ENCODE data around the gene ITIH4. TPM values are rescaled to one million over a fixed set of nuclear protein-coding genes. Genes with fewer than 3 reads are reported as not detected.

Gene ITIH4
- total RNA-seq, 2 donors from 2014 or later: 25.8 to 40.6 TPM

DNA sequence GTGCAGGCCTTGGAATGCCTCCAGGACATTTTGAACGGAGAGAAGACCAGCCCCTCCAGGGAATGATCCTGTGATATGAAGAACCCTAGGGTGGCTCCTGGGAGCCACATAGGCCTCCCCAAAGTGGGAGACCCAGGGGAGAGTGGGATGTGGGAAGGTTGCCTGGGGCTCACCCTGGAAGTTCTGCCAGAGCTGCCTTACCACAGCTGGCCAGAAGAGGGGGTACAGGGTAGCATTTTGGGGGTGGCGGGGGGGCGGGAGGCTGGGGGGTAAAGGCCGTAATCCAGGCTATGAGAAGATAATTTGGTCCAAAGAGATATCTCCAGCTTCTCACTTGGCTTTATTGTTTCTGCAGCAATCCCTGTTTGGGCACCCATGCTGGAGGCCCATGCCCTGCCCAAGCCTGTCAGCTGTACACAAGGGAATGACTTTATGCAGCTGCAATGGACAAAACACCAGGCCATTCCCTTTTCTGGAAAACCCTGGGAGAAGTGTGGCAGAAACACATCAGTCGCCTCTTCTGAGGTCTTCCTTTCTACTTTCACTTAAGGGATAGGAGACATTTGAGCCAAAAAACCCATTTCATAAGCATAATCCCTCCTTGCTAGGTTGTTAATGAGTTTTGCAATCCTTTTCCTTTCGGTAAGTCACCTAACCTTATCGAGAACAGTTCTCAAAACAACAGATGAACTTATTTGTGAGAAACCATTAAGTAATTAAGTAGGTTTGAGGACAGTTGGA is 15.4 kb upstream of the ITIH4 start:
- ATAC-seq (peak; percentile 36), DNase-seq (peak in 1 of 3 donors; percentile 35)
- Mint-ChIP-seq H3K36me3 (ENCODE audit: low read depth) (peaks cover 5% of the 10 kb centered on the region), H3K27me3 (no peaks in the 10 kb centered on the region), H3K4me3 (no peak overlapping the region), H3K4me1 (peaks cover 2% of the 10 kb centered on the region), H3K27ac (no peak overlapping the region)
- no peaks in the 10 kb centered on the region for H3K9me3 ChIP-seq (ENCODE audit: control insufficient read depth, low read length, poor library complexity, severe bottlenecking)

- Mint-ChIP-seq H3K27me3 (no peaks in the 10 kb centered on the region), H3K4me3 (no peak overlapping the region), H3K36me3 (ENCODE audit: low read depth) (peaks cover 5% of the 10 kb centered on the region), H3K4me1 (peaks cover 3% of the 10 kb centered on the region), H3K27ac (no peak overlapping the region)
- DNase-seq: no peak
- ATAC-seq: no peak
- no peaks in the 10 kb centered on the region for H3K9me3 ChIP-seq (ENCODE audit: control insufficient read depth, low read length, poor library complexity, severe bottlenecking)
Observed at GRCh38 chr3:52845157-52845556, 14.7 kb upstream of the ITIH4 start.

- Mint-ChIP-seq H3K4me3 (no peak overlapping the region), H3K4me1 (peaks cover 8% of the 10 kb centered on the region), H3K27ac (no peak overlapping the region), H3K36me3 (ENCODE audit: low read depth) (peaks cover 7% of the 10 kb centered on the region), H3K27me3 (no peaks in the 10 kb centered on the region)
- no peaks in the 10 kb centered on the region for H3K9me3 ChIP-seq (ENCODE audit: control insufficient read depth, low read length, poor library complexity, severe bottlenecking)
- ATAC-seq: no peak
- no peak for DNase-seq
Observed at GRCh38 chr3:52844290-52844975, 14.0 kb upstream of the ITIH4 start.

- no peaks in the 10 kb centered on the region for H3K27me3 Mint-ChIP-seq
- ATAC-seq: no peak
- H3K4me3 Mint-ChIP-seq: no peak overlapping the region
- H3K36me3 Mint-ChIP-seq (ENCODE audit: low read depth): peaks cover 7% of the 10 kb centered on the region
- no peak overlapping the region for H3K27ac Mint-ChIP-seq
- no peak for DNase-seq
- peaks cover 9% of the 10 kb centered on the region for H3K4me1 Mint-ChIP-seq
- no peaks in the 10 kb centered on the region for H3K9me3 ChIP-seq (ENCODE audit: control insufficient read depth, low read length, poor library complexity, severe bottlenecking)
Observed at GRCh38 chr3:52843881-52844280, 13.4 kb upstream of the ITIH4 start.

DNA sequence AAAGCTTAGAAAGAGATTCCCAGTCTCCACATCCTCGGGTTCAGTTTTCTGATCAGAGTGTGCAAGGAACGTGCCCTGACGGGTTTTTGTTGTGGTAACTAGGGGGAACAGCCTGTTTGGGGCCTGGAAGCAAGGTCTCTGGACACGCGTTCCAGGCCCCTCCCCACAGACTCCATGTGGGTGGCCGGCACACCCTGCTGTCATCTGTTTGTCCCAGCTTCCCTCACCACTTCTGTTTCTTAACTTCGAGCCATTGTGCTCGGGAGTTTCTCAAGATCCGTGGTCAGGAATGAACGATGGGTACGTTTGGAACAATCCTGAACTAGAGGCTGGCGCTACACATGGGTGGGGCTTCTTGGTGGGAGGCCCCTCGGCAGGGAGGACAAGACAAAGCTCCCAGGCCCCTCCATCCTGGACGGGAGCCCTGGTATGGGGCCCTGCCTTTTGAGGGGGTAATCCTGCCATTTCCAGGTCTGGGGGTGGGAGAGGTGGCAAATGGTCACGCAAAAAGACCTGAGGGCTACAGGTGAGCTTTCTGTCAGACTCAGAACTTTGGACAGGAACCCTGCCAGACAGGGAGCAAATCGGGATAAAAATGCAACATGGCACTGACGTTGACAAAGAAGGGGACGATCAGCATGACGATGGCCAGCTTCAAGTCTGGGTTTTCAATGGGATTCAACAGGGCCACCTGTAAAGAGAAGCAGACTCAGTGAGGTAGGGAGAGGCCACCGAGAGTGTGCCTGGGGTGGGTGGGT is 12.8 kb upstream of the ITIH4 start:
- Mint-ChIP-seq H3K27me3 (no peaks in the 10 kb centered on the region), H3K4me1 (peaks cover 14% of the 10 kb centered on the region), H3K36me3 (ENCODE audit: low read depth) (peaks cover 7% of the 10 kb centered on the region), H3K27ac (no peak overlapping the region), H3K4me3 (no peak overlapping the region)
- DNase-seq: no peak
- no peak for ATAC-seq
- H3K9me3 ChIP-seq (ENCODE audit: control insufficient read depth, low read length, poor library complexity, severe bottlenecking): no peaks in the 10 kb centered on the region

- Mint-ChIP-seq H3K4me3 (no peak overlapping the region), H3K27me3 (no peaks in the 10 kb centered on the region), H3K4me1 (peaks cover 22% of the 10 kb centered on the region), H3K36me3 (ENCODE audit: low read depth) (peaks cover 7% of the 10 kb centered on the region), H3K27ac (no peak overlapping the region)
- no peaks in the 10 kb centered on the region for H3K9me3 ChIP-seq (ENCODE audit: control insufficient read depth, low read length, poor library complexity, severe bottlenecking)
- no peak for DNase-seq
- ATAC-seq: no peak
Observed at GRCh38 chr3:52842424-52842823, 12.0 kb upstream of the ITIH4 start.

GRCh38 chr3:52841981-52842340 is 11.5 kb upstream of the ITIH4 start:
- ATAC-seq (no peak), DNase-seq (no peak)
- no peaks in the 10 kb centered on the region for H3K27me3 Mint-ChIP-seq
- H3K27ac Mint-ChIP-seq: no peak overlapping the region
- peaks cover 23% of the 10 kb centered on the region for H3K4me1 Mint-ChIP-seq
- H3K9me3 ChIP-seq (ENCODE audit: control insufficient read depth, low read length, poor library complexity, severe bottlenecking): no peaks in the 10 kb centered on the region
- H3K36me3 Mint-ChIP-seq (ENCODE audit: low read depth): peaks cover 7% of the 10 kb centered on the region
- no peak overlapping the region for H3K4me3 Mint-ChIP-seq

DNA sequence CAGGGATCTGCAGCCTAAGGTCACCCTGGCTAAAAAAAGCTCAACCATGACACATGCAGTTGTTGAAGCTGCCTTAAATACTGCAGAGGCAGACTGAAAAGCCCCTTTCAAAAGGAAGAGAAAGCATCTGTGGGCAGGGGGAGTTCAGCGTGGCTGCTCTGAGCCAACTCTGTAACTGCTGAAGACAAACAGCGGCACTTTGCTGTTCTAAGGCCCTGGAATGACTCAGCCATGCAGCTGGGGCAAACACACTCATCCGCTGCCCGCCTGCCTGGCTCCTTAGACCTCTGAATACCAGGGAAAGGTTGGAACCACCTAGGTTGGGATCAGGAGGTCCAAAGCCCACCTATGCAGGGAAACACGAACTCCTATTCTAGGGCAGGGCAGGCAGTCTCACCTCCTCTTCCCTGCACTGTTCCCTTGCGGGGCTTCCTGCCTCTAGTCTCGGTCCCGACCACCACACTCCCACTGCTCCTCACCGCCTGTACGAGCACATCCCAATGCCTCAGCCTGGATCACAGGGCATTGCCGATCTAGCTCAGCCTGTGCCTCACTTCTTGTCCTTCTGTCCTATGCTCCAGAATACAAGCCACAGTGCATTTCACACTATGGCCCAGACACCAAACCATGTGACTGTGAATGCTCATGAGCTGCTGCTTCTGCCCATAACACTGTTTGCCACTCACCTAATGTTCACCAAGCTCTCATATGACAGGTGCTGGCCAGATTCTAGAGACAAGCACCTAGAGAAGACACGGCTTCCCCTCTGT is 10.9 kb upstream of the ITIH4 start:
- H3K4me1 Mint-ChIP-seq: peaks cover 25% of the 10 kb centered on the region
- no peaks in the 10 kb centered on the region for H3K9me3 ChIP-seq (ENCODE audit: control insufficient read depth, low read length, poor library complexity, severe bottlenecking)
- DNase-seq (no peak), ATAC-seq (no peak)
- peaks cover 7% of the 10 kb centered on the region for H3K36me3 Mint-ChIP-seq (ENCODE audit: low read depth)
- no peaks in the 10 kb centered on the region for H3K27me3 Mint-ChIP-seq
- no peak overlapping the region for H3K4me3 Mint-ChIP-seq
- H3K27ac Mint-ChIP-seq: no peak overlapping the region

DNA sequence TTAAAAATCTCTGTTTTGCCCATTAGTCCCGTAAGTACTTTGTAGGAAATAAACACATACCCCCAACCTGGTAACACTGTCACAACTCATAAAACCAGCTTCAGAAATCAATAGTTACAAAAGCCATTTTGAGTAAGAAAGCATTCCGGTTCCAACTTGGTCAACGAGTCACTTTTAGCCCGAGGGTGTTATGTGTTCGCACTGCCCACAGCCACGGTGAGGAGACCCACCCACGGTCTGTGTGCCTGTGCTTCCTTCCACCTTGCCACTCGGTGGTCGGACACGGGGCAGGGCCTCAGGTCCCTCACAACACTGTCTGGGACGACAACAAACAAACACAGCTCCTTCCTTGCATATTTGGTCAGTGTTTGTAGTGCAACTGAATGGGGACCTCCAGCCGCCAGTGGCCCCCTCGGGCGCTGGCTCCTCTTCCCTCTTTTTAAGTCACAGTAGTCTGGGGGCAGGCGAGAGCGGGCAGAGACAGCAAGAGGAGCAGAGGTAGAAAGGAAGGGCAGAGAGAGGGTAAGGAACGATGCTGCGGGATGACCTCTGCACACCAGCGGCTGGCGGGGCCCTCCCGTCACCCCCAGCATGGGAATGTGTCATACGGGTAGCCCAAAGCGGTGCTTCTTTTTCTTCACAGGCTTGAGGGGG is 9.5 kb upstream of the ITIH4 start:
- Mint-ChIP-seq H3K4me3 (no peak overlapping the region), H3K27ac (peak overlapping the region; percentile 75), H3K27me3 (no peaks in the 10 kb centered on the region), H3K36me3 (ENCODE audit: low read depth) (peaks cover 7% of the 10 kb centered on the region), H3K4me1 (peaks cover 25% of the 10 kb centered on the region)
- H3K9me3 ChIP-seq (ENCODE audit: control insufficient read depth, low read length, poor library complexity, severe bottlenecking): no peaks in the 10 kb centered on the region
- ATAC-seq (no peak), DNase-seq (no peak)

GRCh38 chr3:52839268-52839575 is 8.8 kb upstream of the ITIH4 start:
- H3K27ac Mint-ChIP-seq: no peak overlapping the region
- no peaks in the 10 kb centered on the region for H3K27me3 Mint-ChIP-seq
- H3K9me3 ChIP-seq (ENCODE audit: control insufficient read depth, low read length, poor library complexity, severe bottlenecking): no peaks in the 10 kb centered on the region
- DNase-seq (no peak), ATAC-seq (no peak)
- peaks cover 23% of the 10 kb centered on the region for H3K4me1 Mint-ChIP-seq
- no peak overlapping the region for H3K4me3 Mint-ChIP-seq
- peaks cover 7% of the 10 kb centered on the region for H3K36me3 Mint-ChIP-seq (ENCODE audit: low read depth)

DNA sequence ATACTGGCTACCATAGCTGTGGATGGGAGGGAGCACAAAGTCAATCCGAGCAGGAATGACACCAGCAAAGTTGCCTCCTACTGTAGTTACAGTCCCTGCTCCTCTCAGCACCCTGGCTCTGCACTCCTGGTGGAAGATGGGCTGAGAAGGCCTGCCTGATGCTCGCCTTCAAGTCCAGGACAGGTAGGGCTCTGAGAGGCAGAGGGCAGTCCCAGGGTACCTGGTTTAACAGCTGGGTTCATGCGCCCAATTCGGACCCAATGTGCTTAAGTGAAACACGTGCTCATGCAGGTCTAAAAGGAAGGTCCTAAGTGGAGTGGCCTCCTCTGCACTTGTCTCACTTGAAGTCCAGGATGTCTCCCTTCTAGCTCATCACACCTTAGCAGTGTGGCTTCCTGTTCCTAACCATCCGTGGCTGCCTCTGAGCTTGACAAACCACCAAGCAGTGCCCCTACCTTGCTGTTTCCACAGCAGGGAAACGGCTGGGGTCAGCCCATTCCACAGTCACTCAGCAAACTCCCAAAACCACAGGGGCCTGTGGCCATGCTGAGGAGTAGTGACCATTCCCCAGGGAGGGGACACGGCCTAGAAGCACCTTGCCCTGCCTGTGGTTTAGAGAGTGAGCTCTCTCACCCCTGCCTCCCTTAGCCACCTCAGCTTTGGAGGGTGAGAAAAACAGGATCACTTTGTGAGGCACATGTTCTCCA is 8.2 kb upstream of the ITIH4 start:
- no peaks in the 10 kb centered on the region for H3K27me3 Mint-ChIP-seq
- H3K27ac Mint-ChIP-seq: peak overlapping the region; percentile 61
- H3K9me3 ChIP-seq (ENCODE audit: control insufficient read depth, low read length, poor library complexity, severe bottlenecking): no peaks in the 10 kb centered on the region
- peaks cover 25% of the 10 kb centered on the region for H3K4me1 Mint-ChIP-seq
- no peak overlapping the region for H3K4me3 Mint-ChIP-seq
- DNase-seq (no peak), ATAC-seq (peak; percentile 81)
- H3K36me3 Mint-ChIP-seq (ENCODE audit: low read depth): peaks cover 7% of the 10 kb centered on the region

DNA sequence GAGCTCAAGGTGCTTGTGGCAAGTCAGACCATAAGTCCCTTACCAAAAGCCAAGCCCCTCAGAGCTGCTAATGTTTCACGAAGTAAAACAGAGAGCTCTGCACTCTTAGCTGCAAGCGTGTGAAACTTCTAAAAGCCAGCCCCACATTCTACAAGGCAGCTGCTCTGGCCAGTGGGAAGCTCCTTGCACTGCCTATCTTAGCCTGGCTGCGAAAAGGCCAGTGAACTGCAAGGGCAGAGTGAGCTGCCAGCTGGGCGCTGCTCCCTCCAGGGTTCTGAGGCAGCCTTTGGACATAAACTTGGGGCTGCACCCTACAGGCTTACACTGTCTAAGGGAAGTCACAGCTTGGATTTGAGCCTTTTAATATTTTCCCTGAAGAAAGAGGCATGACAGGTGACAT is 6.5 kb upstream of the ITIH4 start:
- DNase-seq (no peak), ATAC-seq (no peak)
- H3K36me3 Mint-ChIP-seq (ENCODE audit: low read depth): peaks cover 7% of the 10 kb centered on the region
- H3K4me3 Mint-ChIP-seq: peak overlapping the region; percentile 19
- peak overlapping the region; percentile 61 for H3K27ac Mint-ChIP-seq
- H3K27me3 Mint-ChIP-seq: no peaks in the 10 kb centered on the region
- H3K4me1 Mint-ChIP-seq: peaks cover 25% of the 10 kb centered on the region
- no peaks in the 10 kb centered on the region for H3K9me3 ChIP-seq (ENCODE audit: control insufficient read depth, low read length, poor library complexity, severe bottlenecking)

Measured in T-helper 17 cell (primary cell).